Neural progenitor cell (in vitro differentiated cells): ENCODE results near the gene CDH23. TPM values are rescaled to one million over a fixed set of nuclear protein-coding genes. Genes with fewer than 3 reads are reported as not detected.

ENCODE experiments used
- DNase-seq: peaks from one replicate; pipeline ENCODE4 v3.0.0-alpha.2; 2016; ENCODE audit warnings: low spot score
- H2AFZ ChIP-seq: fragments of 200-600 bp; sonication (generic); replicated peaks from 2 replicates; pipeline ENCODE4 v1.6.1; 2016; ENCODE audit warnings: antibody characterized with exemption
- H3F3A ChIP-seq: fragments of 200-600 bp; sonication (generic); 2 replicates; pipeline ENCODE4 v1.6.1; 2016; ENCODE audit warnings: antibody characterized with exemption, low read depth
- H3K27ac ChIP-seq: fragments of 200-600 bp; sonication (generic); 2 replicates; pipeline ENCODE4 v1.5.1; 2016; ENCODE audit warnings: mild to moderate bottlenecking
- H3K27me3 ChIP-seq: fragments of 200-600 bp; sonication (generic); 2 replicates; pipeline ENCODE4 v1.6.1; 2016; ENCODE audit warnings: mild to moderate bottlenecking, moderate library complexity
- H3K36me3 ChIP-seq: fragments of 200-600 bp; sonication (generic); 2 replicates; pipeline ENCODE4 v1.5.1; 2016
- H3K4me1 ChIP-seq: fragments of 200-600 bp; sonication (generic); 2 replicates; pipeline ENCODE4 v1.6.1; 2016; ENCODE audit warnings: mixed run types
- H3K4me2 ChIP-seq: fragments of 200-600 bp; sonication (generic); 2 replicates; pipeline ENCODE4 v1.6.1; 2016
- H3K4me3 ChIP-seq: fragments of 200-600 bp; sonication (generic); 2 replicates; pipeline ENCODE4 v1.5.1; 2016
- H3K79me2 ChIP-seq: fragments of 200-600 bp; sonication (generic); 2 replicates; pipeline ENCODE4 v1.6.1; 2016; ENCODE audit warnings: low read depth
- H3K9ac ChIP-seq: fragments of 200-600 bp; sonication (generic); 2 replicates; pipeline ENCODE4 v1.6.1; 2016
- H3K9me3 ChIP-seq: fragments of 200-600 bp; sonication (generic); 2 replicates; pipeline ENCODE4 v1.5.1; 2016; ENCODE audit warnings: low read depth
- H4K20me1 ChIP-seq: fragments of 200-600 bp; sonication (generic); 2 replicates; pipeline ENCODE4 v1.6.1; 2016; ENCODE audit warnings: low read depth
- H3K27ac Mint-ChIP-seq: 3 replicates; pipeline ENCODE4 v1.8.0; 2021; ENCODE audit warnings: mixed read lengths
- H3K27me3 Mint-ChIP-seq: 2 replicates; pipeline ENCODE4 v1.8.0; 2022; ENCODE audit warnings: low read depth, mild to moderate bottlenecking, inconsistent platforms, moderate library complexity, mixed read lengths; ENCODE audit not compliant: insufficient read depth
- H3K36me3 Mint-ChIP-seq: 3 replicates; pipeline ENCODE4 v1.8.0; 2021; ENCODE audit warnings: mixed read lengths
- H3K4me1 Mint-ChIP-seq: 3 replicates; pipeline ENCODE4 v1.8.0; 2021; ENCODE audit warnings: mixed read lengths
- H3K4me3 Mint-ChIP-seq: 3 replicates; pipeline ENCODE4 v1.8.0; 2021; ENCODE audit warnings: mild to moderate bottlenecking, moderate library complexity, mixed read lengths
- H3K9me3 Mint-ChIP-seq: 3 replicates; pipeline ENCODE4 v1.8.0; 2020; ENCODE audit warnings: mixed read lengths
- EZH2 ChIP-seq: fragments of 200-600 bp; sonication (generic); IDR thresholded peaks from 2 replicates; pipeline ENCODE4 v1.6.1; 2017; ENCODE audit warnings: antibody characterized with exemption, mild to moderate bottlenecking, moderate library complexity
- EZH2phosphoT487 ChIP-seq: fragments of 200-600 bp; sonication (generic); IDR thresholded peaks from 2 replicates; pipeline ENCODE4 v1.6.1; 2017; ENCODE audit warnings: antibody characterized with exemption
- total RNA-seq: library from RNA; depleted of rRNA; stranded (reverse); fragments of >200 nt; gene quantifications from 2 replicates; pipeline ENCODE4 v1.2.3, GENCODE V29; 2015; ENCODE audit warnings: low replicate concordance
- TF ChIP-seq, protein P1 (sequence below): fragments of 200-600 bp; sonication (generic); IDR thresholded peaks from 2 replicates; pipeline ENCODE4 v1.5.1; 2017; ENCODE audit warnings: antibody characterized with exemption, mild to moderate bottlenecking

The CDH23 gene
- total RNA-seq, 1 donor from 2014 or later, result 5.9 TPM

DNA sequence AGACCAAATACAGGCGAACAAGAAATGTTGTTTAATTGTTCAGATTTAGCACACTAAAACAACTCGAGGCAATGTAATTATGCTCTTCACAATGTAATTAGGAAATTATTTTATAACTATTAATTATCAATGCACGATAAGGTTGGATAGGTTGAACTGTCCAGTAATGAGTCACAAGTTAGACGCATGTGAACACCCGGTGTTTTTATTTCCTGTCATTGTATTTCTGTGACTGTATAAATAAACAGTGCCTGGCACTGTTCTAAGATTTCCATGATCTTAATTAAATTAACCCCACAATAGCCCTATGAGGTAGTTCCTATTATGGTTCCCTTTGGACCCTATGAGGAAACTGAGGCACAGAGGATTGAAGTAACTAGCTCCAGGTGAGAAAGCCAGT, 296.7 kb downstream of the CDH23 start:
- Histone ChIP-seq H3K4me1 (peaks cover 3% of the 10 kb centered on the region), H3K36me3 (no peaks in the 10 kb centered on the region), H3K27ac (no peak overlapping the region), H3K9ac (no peak overlapping the region), H3K4me2 (no peak overlapping the region), H3K79me2 (no peaks in the 10 kb centered on the region), H3K27me3 (no peaks in the 10 kb centered on the region), H4K20me1 (no peaks in the 10 kb centered on the region), H3K9me3 (no peaks in the 10 kb centered on the region), H3K4me3 (no peak overlapping the region), H3F3A (no peaks in the 10 kb centered on the region), H2AFZ (no peak overlapping the region)
- Mint-ChIP-seq H3K4me1 (peaks cover 4% of the 10 kb centered on the region), H3K27me3 (peaks cover 6% of the 10 kb centered on the region), H3K9me3 (no peaks in the 10 kb centered on the region), H3K36me3 (no peaks in the 10 kb centered on the region), H3K4me3 (no peak overlapping the region), H3K27ac (no peak overlapping the region)
- TF ChIP-seq EZH2, result no peak
- no peak for TF ChIP-seq EZH2phosphoT487
- TF ChIP-seq, protein P1, sequence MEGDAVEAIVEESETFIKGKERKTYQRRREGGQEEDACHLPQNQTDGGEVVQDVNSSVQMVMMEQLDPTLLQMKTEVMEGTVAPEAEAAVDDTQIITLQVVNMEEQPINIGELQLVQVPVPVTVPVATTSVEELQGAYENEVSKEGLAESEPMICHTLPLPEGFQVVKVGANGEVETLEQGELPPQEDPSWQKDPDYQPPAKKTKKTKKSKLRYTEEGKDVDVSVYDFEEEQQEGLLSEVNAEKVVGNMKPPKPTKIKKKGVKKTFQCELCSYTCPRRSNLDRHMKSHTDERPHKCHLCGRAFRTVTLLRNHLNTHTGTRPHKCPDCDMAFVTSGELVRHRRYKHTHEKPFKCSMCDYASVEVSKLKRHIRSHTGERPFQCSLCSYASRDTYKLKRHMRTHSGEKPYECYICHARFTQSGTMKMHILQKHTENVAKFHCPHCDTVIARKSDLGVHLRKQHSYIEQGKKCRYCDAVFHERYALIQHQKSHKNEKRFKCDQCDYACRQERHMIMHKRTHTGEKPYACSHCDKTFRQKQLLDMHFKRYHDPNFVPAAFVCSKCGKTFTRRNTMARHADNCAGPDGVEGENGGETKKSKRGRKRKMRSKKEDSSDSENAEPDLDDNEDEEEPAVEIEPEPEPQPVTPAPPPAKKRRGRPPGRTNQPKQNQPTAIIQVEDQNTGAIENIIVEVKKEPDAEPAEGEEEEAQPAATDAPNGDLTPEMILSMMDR, result no peak
- DNase-seq, result no peak

DNA sequence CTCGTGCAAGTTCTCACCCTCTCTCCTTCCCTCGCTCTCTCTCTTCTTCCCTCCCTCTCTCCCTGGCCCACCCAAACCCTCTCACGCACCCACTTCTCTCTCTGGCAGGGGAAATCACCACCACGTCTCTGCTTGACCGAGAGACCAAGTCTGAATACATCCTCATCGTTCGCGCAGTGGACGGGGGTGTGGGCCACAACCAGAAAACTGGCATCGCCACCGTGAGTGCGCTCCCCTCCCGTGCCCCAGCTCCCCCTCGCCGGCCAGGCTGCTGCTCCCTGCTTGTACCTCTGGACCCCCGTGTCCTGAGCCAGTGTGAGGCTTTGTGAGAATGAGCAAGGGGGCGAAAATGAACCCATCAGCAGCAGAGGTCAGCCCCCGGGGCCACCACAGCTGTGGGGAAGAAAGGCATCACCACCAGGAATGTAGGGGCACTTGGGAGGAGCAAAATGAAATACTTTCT, 297.4 kb downstream of the CDH23 start:
- Mint-ChIP-seq H3K27me3 (peaks cover 6% of the 10 kb centered on the region), H3K4me3 (no peak overlapping the region), H3K36me3 (no peaks in the 10 kb centered on the region), H3K4me1 (peaks cover 4% of the 10 kb centered on the region), H3K27ac (no peak overlapping the region), H3K9me3 (no peaks in the 10 kb centered on the region)
- H3K79me2 ChIP-seq, result no peaks in the 10 kb centered on the region
- H3K4me1 ChIP-seq, result peaks cover 3% of the 10 kb centered on the region
- H4K20me1 ChIP-seq, result no peaks in the 10 kb centered on the region
- no peak overlapping the region for H3K9ac ChIP-seq
- no peaks in the 10 kb centered on the region for H3K36me3 ChIP-seq
- TF ChIP-seq EZH2phosphoT487, result no peak
- TF ChIP-seq, protein P1, result no peak
- TF ChIP-seq EZH2, result no peak
- H2AFZ ChIP-seq, result no peak overlapping the region
- no peaks in the 10 kb centered on the region for H3K27me3 ChIP-seq
- no peak overlapping the region for H3K27ac ChIP-seq
- no peaks in the 10 kb centered on the region for H3K9me3 ChIP-seq
- no peak for DNase-seq
- H3F3A ChIP-seq, result no peaks in the 10 kb centered on the region
- no peak overlapping the region for H3K4me3 ChIP-seq
- H3K4me2 ChIP-seq, result no peak overlapping the region

DNA sequence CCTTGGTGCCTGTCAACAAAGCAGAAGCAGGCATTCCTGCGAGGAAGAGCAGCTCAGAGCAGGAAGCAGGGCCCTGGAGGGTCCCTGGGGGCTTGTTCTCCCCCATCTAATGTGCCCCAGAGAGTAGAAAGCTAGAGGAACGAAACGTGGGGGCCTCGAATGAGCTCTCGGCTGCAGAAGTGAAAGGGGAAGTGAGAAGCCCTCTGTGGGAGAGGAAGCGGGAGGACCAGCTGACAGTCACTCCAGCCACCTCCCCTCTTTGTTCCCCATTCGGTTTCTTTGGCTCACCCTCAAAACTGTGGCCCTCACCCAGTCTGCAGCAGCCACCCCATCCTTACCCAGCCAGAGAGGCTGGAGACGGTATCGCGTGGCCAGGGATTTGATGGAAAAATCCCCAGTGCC, 297.8 kb downstream of the CDH23 start:
- H3K4me1 Mint-ChIP-seq, result peaks cover 8% of the 10 kb centered on the region
- H3K27ac Mint-ChIP-seq, result no peak overlapping the region
- H3K27me3 Mint-ChIP-seq, result peaks cover 6% of the 10 kb centered on the region
- no peaks in the 10 kb centered on the region for H4K20me1 ChIP-seq
- no peaks in the 10 kb centered on the region for H3K9me3 Mint-ChIP-seq
- H3K4me1 ChIP-seq, result peaks cover 3% of the 10 kb centered on the region
- no peak overlapping the region for H3K27ac ChIP-seq
- DNase-seq, result no peak
- no peak for TF ChIP-seq EZH2phosphoT487
- TF ChIP-seq, protein P1, result no peak
- TF ChIP-seq EZH2, result no peak
- H3K27me3 ChIP-seq, result no peaks in the 10 kb centered on the region
- no peak overlapping the region for H3K9ac ChIP-seq
- H2AFZ ChIP-seq, result no peak overlapping the region
- H3K4me2 ChIP-seq, result no peak overlapping the region
- H3K9me3 ChIP-seq, result no peaks in the 10 kb centered on the region
- no peaks in the 10 kb centered on the region for H3K36me3 ChIP-seq
- H3K4me3 Mint-ChIP-seq, result no peak overlapping the region
- H3K4me3 ChIP-seq, result no peak overlapping the region
- H3F3A ChIP-seq, result no peaks in the 10 kb centered on the region
- no peaks in the 10 kb centered on the region for H3K36me3 Mint-ChIP-seq
- H3K79me2 ChIP-seq, result no peaks in the 10 kb centered on the region
